Activated naive CD4-positive, alpha-beta T cell (primary cell): Measurements from ENCODE around the gene RPAIN.
A peak's percentile ranks its signal among the peaks of the same experiment; 100 is the strongest.

Experiments
- DNase-seq, 4 experiments: peaks; one replicate each; lab custom pipeline; 2025; lab: John Stamatoyannopoulos, UW

Gene RPAIN

DNA sequence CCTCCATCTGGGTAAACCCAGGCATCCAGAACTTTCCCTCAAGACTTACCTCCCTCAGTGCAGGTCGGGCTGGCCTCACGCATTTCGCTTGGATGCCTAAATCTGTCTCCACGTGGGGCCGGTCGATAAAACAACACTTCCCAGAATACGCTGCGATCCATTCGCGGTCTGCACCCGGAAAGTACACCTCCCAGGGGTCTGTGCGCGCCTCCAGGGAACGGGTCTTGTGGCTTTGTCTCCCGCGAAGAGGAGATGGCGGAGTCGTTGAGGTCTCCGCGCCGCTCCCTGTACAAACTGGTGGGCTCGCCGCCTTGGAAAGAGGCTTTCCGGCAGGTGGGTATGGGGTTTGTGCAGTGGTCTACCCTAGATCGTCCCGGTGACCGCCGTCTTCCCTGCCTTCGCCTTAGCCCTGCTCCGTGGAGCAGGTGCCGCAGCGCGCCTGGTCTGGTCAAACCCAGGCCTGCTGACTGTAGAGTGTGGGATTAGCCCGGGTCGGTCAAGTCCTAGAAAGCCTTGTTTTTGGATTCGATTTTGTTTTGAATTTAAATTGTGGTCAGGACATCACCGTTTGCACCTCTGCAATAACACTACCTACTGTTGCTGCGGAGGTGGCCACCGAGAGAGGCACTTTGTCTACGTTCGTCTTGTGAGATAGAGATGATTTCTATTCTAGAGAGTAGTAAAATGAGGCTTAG is at the start of gene RPAIN:
TSS of gene RPAIN (plus strand) at position 224 of the 695 bp plus-strand sequence. CDS start at position 253, 29 bp downstream.
- DNase-seq: peak; percentile 77 to 80 (median 79)

GRCh38 chr17:5370411-5370810 is 49.6 kb upstream of the RPAIN start:
- DNase-seq: no peak

GRCh38 chr17:5373112-5373511 is 46.9 kb upstream of the RPAIN start:
- DNase-seq: no peak

GRCh38 chr17:5378566-5379207 is 41.3 kb upstream of the RPAIN start:
- no peak for DNase-seq

- no peak for DNase-seq
These were observed 40.5 kb upstream of the RPAIN start for GRCh38 chr17:5379351-5380107.

DNA sequence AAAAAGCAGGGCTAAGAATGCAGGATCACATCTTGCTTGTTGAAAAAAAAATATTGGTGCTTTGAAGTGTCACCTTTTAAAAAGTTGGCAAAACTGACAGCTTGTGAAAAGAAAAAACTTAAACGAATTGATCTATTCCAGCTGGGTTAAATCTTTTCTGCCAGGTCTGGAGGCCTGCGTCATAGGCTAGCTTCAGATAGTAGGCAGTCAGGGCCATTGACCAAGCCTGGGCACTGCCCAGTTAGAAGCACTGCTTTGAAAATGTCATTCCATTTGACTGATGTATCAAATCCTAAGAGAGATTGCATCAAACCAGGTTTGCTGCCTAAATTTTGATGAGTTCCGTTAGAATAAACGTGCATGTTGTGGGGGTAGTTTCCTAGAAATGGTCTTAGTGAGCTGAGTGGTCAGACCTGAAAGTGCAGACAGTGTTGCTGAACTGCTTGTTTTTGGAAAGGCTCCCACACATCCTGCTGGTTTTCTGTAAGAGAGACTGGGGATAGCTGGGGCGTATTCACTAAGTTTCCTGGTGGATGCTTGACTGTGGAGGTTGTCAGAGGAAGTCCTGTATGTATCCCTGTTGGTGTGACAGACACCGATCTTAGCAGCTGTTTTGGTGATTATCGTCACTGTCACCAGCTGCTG is 39.4 kb upstream of the RPAIN start:
- no peak for DNase-seq

- DNase-seq: no peak
These were observed 38.4 kb upstream of the RPAIN start for GRCh38 chr17:5381542-5381941.

DNA sequence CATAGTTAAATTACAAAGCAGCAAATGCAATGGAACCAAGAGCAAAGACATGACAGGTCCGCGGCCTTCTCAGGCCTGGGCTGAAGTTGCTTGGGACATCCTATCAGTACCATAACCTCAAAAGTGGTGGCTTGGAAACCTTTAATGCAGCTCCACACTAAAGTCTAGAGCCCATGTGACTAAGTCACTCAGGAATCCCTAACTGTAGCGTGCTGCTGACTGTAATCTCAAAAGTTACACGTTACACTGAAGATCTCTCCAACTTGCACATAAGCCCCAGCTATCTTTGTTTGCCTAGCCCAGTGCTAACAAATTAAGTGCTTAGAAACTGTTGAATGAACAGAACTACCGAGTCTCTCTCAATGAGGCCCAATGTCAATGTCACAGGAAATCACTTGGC is 28.3 kb upstream of the RPAIN start:
- no peak for DNase-seq

DNA sequence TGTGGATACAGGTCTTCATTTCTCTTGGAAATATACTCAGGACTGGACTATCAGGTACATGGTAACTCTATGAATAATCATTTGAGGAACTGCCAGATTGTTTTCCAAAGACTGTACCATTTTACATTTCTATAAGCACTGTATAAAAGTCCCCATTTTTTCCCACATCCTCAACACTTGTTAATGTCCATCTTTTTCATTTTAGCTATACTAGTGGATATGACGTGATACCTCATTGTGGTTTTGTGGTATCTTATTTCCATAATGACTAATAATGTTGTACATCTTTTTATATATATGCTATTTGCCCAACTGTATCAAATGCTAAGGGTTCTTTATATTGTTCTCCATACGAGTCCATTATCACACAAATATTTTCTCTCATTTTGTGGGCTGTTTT is 23.4 kb upstream of the RPAIN start:
- no peak for DNase-seq

GRCh38 chr17:5399767-5400166 is 20.2 kb upstream of the RPAIN start:
- no peak for DNase-seq

- DNase-seq: no peak
These were observed 14.6 kb upstream of the RPAIN start for GRCh38 chr17:5405400-5405799.

DNA sequence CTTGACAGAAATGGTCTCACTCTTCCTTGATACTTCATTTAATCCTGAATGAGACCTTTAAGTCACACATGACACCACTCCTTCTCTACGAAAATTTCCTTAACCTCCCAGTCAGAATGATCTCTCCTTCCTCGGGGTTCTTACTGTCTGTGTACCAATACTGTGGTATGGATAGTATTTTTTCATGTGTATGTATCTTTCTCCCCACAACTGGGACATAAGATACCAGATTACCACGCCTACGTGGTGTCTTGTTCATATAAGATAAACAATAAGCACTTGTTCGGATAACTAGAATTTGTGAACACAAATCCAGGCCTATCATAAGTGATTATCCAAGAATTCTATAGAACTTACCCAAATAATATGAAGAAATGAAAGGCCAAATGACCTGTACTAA is 11.8 kb upstream of the RPAIN start:
- no peak for DNase-seq

DNA sequence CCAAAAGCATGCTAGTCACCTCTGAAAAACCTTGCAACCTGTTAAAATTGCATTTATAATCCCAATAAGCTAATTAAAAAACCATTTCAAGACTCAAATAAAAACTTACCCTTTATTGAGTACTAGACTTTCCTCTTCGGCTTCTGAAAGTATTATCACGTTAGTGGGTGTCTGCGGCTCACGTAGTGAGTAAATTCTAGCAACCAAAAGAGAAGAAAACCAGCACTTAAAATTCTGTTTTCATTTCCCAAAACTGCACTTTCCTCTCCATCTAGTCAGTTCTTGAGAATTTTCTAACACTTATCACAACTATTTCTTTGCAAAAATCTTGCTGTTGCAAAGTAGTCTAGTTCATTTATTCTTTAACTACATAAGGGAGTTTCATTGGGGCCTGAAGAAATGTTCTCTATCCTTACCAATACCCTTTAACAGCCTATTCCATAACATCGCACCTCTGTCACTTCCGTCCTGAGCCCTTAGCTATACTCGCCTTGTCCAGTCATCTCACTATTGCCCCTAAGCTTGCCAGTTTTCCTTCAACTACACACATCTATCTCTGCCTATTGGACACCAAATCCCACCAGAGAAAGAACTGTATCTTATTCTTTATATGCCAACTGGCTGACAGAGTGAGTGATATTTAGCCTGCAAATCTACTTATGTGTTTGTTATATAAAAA is 9.2 kb upstream of the RPAIN start:
- DNase-seq: no peak

GRCh38 chr17:5413682-5414081 is 6.3 kb upstream of the RPAIN start:
- DNase-seq: no peak

DNA sequence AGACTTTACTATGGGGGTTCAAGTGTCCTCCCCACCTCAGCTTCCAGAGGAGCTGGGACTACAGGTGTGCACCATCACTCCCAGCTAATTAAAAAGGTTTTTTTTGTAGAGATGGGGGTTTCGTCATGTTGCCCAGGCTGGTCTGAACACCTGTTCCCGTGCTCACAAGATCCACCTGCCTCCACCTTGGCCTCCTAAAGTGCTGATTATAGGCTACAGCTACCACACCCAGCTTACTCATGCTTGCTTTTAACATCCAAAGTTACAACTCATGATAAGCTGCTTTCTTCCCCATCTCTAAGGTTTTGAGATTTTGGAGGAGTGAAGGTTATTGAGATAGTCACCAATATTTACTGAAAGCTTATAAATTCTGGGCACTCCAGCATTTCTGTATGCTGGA is 3.1 kb upstream of the RPAIN start:
- no peak for DNase-seq

- peak; percentile 35 to 53 (median 48) for DNase-seq
These were observed 1.1 kb upstream of the RPAIN start for GRCh38 chr17:5418858-5419355.

DNA sequence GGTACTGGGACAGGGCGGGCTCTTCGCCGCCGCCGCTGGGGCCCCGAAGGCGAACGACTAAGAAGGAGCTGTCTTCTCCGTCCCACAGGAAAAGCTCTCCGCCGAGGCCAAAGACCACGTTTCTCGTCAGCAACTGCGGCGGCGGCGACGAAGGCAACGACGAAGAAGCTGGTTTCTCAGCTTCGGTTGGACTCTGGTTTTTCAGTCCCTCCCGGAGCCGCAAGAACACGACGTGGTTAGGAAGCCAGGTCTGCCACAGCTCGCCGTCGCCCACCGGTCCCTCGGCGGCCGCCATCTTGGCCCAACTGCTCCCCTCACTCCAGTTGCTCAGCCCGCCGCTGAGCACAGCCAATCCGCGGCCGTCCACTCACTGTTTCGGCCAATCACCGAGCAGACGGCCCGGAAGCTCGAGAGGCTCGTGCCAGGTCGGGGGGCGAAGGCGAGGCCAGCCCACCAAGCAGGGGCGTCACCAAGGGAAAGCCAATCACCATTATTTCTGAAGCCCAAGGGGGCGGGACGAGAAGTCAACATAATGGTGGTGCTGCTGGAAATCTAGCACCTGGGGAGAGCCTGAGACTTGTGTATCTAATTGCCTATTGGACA is 525 bp upstream of the RPAIN start, which contains the start of gene NUP88:
TSS of gene NUP88 (minus strand) at position 307 of the 603 bp plus-strand sequence. CDS start at position 295, 12 bp downstream.
- peak; percentile 86 to 91 (median 87) for DNase-seq

DNA sequence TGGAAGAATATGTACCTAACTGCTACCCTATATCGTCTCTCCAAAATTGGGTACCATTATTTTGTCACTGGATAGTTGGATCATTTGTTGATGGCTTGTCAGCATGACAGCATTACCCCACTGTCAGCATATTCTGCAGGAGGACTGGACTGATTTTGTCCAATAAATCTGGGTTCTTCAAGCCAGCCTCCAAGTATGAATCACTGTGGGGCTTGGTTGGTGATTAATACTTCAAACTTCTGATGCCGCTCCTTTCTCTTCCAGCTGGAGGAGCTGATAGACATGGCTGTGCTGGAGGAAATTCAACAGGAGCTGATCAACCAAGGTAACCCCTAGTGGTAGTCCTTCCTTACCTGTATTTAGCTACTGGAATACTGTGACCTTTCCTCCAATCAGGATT is 2.5 kb downstream of the RPAIN start:
- DNase-seq: no peak

DNA sequence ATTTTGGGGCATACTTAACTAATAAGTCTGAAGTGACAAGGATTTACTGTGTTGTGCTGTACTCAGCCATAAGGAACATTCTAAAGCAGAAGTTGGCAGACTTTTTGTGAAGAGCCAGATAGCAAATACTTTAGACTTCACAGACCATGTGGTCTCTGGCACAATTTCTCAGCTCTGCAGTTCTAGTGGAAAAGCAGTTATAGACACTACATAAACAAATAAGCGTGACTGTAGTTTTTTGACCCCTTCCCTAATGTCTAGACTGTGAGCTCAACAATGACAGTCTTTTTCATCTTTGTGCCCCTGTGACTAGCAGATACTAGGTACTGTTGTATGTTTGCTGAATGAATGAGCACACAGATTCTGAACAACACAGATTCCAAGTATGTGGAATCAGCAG is 4.9 kb downstream of the RPAIN start:
- no peak for DNase-seq

GRCh38 chr17:5425826-5426225 is 5.8 kb downstream of the RPAIN start:
- DNase-seq: no peak

DNA sequence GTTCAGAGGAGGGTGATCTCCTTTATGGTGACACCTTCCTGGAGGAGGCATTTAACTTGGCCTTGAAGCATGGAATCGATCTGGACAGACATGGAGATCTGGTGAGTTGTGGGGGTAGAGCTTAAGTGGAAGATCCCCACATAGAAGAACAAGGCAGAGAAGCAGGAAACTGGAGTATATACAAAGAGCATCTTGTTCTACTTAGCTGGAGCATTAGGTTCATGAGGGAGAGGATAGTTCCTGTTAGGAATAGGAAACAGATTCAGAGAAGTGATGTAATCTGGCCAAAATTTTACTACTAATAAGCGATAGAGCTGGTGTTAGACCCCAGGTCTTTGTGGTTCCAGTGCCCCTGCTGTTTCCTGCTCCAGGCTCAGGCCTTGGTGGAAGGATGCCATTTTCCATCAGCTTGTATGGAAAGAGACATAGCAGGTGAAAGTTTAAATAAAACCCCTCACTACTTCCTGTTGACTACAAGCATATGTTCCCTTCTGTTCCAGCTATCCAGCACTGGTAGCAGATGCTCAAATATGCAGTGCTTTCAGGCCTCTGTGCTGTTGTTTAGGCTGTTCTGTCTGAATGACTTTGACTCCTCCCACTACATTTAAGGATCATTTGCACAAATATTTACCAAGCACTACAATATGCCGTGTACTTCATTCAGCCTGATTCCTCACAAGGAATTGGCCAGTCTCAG is 9.4 kb downstream of the RPAIN start:
- no peak for DNase-seq
